K562 (cell line): Measurements from ENCODE around the gene UGT1A5. TPM values are rescaled to one million over a fixed set of nuclear protein-coding genes. Genes with fewer than 3 reads are reported as not detected.

Experiments
- ATAC-seq: fragments of 200-7000 bp; cut with Tn5 transposase; 3 replicates; pipeline ENCODE4 v1.9.1; 2020; ENCODE audit warnings: moderate library complexity
- BruUV-seq: library from RNA; stranded (reverse); fragments of 400-500 nt; replicated peaks from 2 replicates; lab custom pipeline; 2021; lab: Mats Ljungman, UMichigan
- CTCF ChIA-PET: fragments of 300-600 bp; formaldehyde crosslinking; extraction: SDS; loops from one replicate; lab custom pipeline; 2021; ENCODE audit warnings: low intra/inter-chr PET ratio; lab: Yijun Ruan, JAX
- POLR2A ChIA-PET: fragments of 300-600, 350-650 bp; sonication (Branson Sonifier 250); formaldehyde crosslinking; extraction: SDS; loops from one replicate; lab custom pipeline; 2021; ENCODE audit warnings: antibody characterized with exemption, inconsistent platforms; lab: Yijun Ruan, JAX
- DNase-seq, 4 experiments: peaks; one replicate each; pipeline versions ENCODE4 v3.0.0 to v3.0.0-alpha.2; 2011 to 2018; ENCODE audit warnings: low spot score in 3 of 4, mixed read lengths in 3 of 4; ENCODE audit errors: extremely low read depth in 1 of 4
- FAIRE-seq: peaks from 2 replicates; lab custom pipeline; 2011; peaks lifted over from hg19 to GRCh38; lab: Jason Lieb, UNC
- H2AFZ ChIP-seq: 2 replicates; pipeline ENCODE4 v1.6.0; 2011; ENCODE audit warnings: low read depth, low read length, control low read depth, inconsistent platforms
- H3K27ac ChIP-seq: fragments of 200-600 bp; 3 replicates; pipeline ENCODE4 v1.8.0; 2011; ENCODE audit warnings: low read depth, mild to moderate bottlenecking, control low read depth, inconsistent platforms, low read length, moderate library complexity, mixed read lengths; ENCODE audit errors: extremely low read depth
- H3K27me3 ChIP-seq, 2 experiments: fragments of 300-600 bp in 1 of 2; 2 replicates in 1 of 2; 3 replicates in 1 of 2; pipeline versions ENCODE4 v1.6.0 to v1.8.0; 2011; ENCODE audit warnings: inconsistent platforms in 2 of 2, low read length in 2 of 2, mild to moderate bottlenecking in 1 of 2, mixed read lengths in 1 of 2, moderate library complexity in 1 of 2; ENCODE audit not compliant: control insufficient read depth in 2 of 2, insufficient read depth in 2 of 2
- H3K36me3 ChIP-seq: fragments of 300-600 bp; 3 replicates; pipeline ENCODE4 v1.8.0; 2011; ENCODE audit warnings: mild to moderate bottlenecking, low read length, inconsistent platforms; ENCODE audit not compliant: control insufficient read depth, insufficient read depth
- H3K4me1 ChIP-seq, 2 experiments: fragments of 200-600 bp in 1 of 2; replicated peaks in 1 of 2; 2 replicates in 1 of 2; 3 replicates in 1 of 2; pipeline versions ENCODE4 v1.5.1 to v1.8.0; 2011; ENCODE audit warnings: inconsistent platforms in 2 of 2, low read length in 2 of 2, mild to moderate bottlenecking in 1 of 2, mixed read lengths in 1 of 2, moderate library complexity in 1 of 2; ENCODE audit not compliant: control insufficient read depth in 2 of 2, insufficient read depth in 2 of 2
- H3K4me2 ChIP-seq: 2 replicates; pipeline ENCODE4 v1.6.1; 2011; ENCODE audit warnings: low read length, control low read depth, inconsistent platforms, mixed read lengths; ENCODE audit not compliant: insufficient read depth
- H3K4me3 ChIP-seq: fragments of 200-600 bp; sonication (generic), shearing (Covaris generic); 2 replicates; pipeline ENCODE4 v1.5.1; 2016; ENCODE audit warnings: control low read depth, inconsistent platforms
- H3K79me2 ChIP-seq: fragments of 200-600 bp; 3 replicates; pipeline ENCODE4 v1.8.0; 2011; ENCODE audit warnings: low read length, inconsistent platforms; ENCODE audit not compliant: control insufficient read depth, insufficient read depth
- H3K9ac ChIP-seq, 2 experiments: 2 replicates each; pipeline versions ENCODE4 v1.6.0 to v1.6.1; 2011; ENCODE audit warnings: low read depth in 2 of 2, low read length in 2 of 2, control low read depth in 1 of 2, inconsistent platforms in 1 of 2, mild to moderate bottlenecking in 1 of 2, mixed read lengths in 1 of 2; ENCODE audit not compliant: insufficient read depth in 1 of 2
- H3K9me1 ChIP-seq: one replicate; pipeline ENCODE4 v1.6.0; 2011; ENCODE audit warnings: inconsistent platforms, mild to moderate bottlenecking, low read length, moderate library complexity; ENCODE audit not compliant: control insufficient read depth, insufficient read depth
- H3K9me3 ChIP-seq: replicated peaks from 2 replicates; pipeline ENCODE4 v1.5.1; 2011; ENCODE audit warnings: low read depth, low read length, inconsistent platforms; ENCODE audit not compliant: control insufficient read depth, insufficient read depth
- H4K20me1 ChIP-seq: replicated peaks from 2 replicates; pipeline ENCODE4 v1.6.1; 2011; ENCODE audit warnings: low read length, inconsistent platforms, mixed read lengths; ENCODE audit not compliant: control insufficient read depth, insufficient read depth
- PHF8 ChIP-seq: fragments of 200-600 bp; sonication (generic); IDR thresholded peaks from 2 replicates; pipeline ENCODE4 v1.6.1; 2012; ENCODE audit warnings: mixed run types, mild to moderate bottlenecking, inconsistent platforms, low read length, moderate library complexity, borderline replicate concordance
- RCOR1 ChIP-seq, 2 experiments: IDR thresholded peaks; 2 replicates each; pipeline ENCODE4 v1.6.1; 2012; ENCODE audit warnings: low read depth in 2 of 2, low read length in 2 of 2, borderline replicate concordance in 1 of 2, improper control_type of control experiment in 1 of 2
- SIRT6 ChIP-seq: IDR thresholded peaks from one replicate; pipeline ENCODE4 v1.6.1; 2012; ENCODE audit warnings: low read depth, mild to moderate bottlenecking, control low read depth, inconsistent platforms, low read length, moderate library complexity
- ZNF197 ChIP-seq: fragments of 200-800 bp; sonication (Bioruptor generic); IDR thresholded peaks from 2 replicates; pipeline ENCODE4 v1.6.1; 2016; ENCODE audit warnings: low read depth, missing genetic modification characterization, missing compliant biosample characterization
- in situ Hi-C: fragments of 300-500 bp; cut with MboI; formaldehyde crosslinking; loops from 4 replicates; pipeline ENCODE4 v1.15.0; 2018; ENCODE audit warnings: inconsistent platforms, mixed read lengths
- intact Hi-C: fragments of 100-400 bp; cut with micrococcal nuclease; formaldehyde crosslinking; loops from 2 replicates; pipeline ENCODE4 v1.14.2; 2022
- polyA plus RNA-seq, 8 experiments: library from polyadenylated mRNA; depleted of rRNA in 4 of 8; stranded (reverse) in 5 of 8; unstranded in 3 of 8; fragments of >200 nt; fragmentation: Nextera tagmentation in 2 of 8; fragmentation: Illumina TruSeq in 1 of 8; extraction: Ambion mirVana in 2 of 8; extraction: Trizol in 1 of 8; gene quantifications; 2 replicates each; pipeline versions ENCODE4 v1.2.1 to v1.2.3, GENCODE V29; 2011 to 2014; ENCODE audit warnings: inconsistent platforms in 1 of 8, missing spikeins in 1 of 8
- total RNA-seq, 7 experiments: library from RNA; depleted of rRNA in 6 of 7; stranded (reverse); fragments of >200 nt in 6 of 7; fragmentation: Illumina TruSeq in 2 of 7; extraction: Trizol in 2 of 7; gene quantifications; 2 replicates each; pipeline versions ENCODE4 v1.2.1 to v1.2.3, GENCODE V29; 2011 to 2021; ENCODE audit warnings: low replicate concordance in 1 of 7
- TF ChIP-seq, protein P1 (sequence below): fragments of 450-650 bp; IDR thresholded peaks from 2 replicates; pipeline ENCODE4 v1.6.1; 2014; ENCODE audit warnings: low read depth, mild to moderate bottlenecking, moderate library complexity, borderline replicate concordance
- TF ChIP-seq, protein P2 (sequence below): IDR thresholded peaks from 3 replicates; pipeline ENCODE4 v1.6.1; 2011; ENCODE audit warnings: borderline replicate concordance, mild to moderate bottlenecking, moderate library complexity; ENCODE audit not compliant: insufficient read length; ENCODE audit errors: extremely low read depth

The UGT1A5 gene
- total and polyA plus RNA-seq, 9 of the 15 experiments (the other 6 are each of a cell fraction or from before 2014, with no cell fraction given), result not detected

DNA sequence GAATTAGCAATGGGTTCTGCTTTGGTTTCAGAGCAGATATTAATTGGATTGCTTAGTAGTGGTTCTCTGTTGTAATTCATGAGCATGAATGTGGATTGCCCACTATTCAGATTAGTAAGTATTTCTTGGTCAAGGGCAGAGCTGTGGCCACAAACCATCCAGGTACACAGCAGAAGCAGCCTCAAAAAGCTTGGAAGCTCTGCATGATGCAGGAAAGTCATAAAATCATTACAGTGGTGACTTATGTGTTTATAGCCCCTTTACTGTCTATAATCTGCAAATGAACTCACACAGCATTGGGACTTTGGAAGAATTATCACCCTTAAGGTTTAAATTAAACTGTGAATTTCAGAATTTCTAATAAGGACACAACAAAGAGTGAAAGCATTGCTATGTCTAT is 45.4 kb downstream of the UGT1A5 start:
- Histone ChIP-seq H2AFZ (no peak overlapping the region), H3K4me3 (no peak overlapping the region), H3K9me3 (no peaks in the 10 kb centered on the region), H3K27ac (no peak overlapping the region), H3K9ac (no peak overlapping the region), H3K4me1 (peaks cover 0 to 5% of the 10 kb centered on the region in 2 experiments; a peak in 2 of 5 replicates), H4K20me1 (no peaks in the 10 kb centered on the region), H3K79me2 (no peaks in the 10 kb centered on the region), H3K27me3 (peaks cover 0 to 17% of the 10 kb centered on the region in 2 experiments; a peak in 2 of 5 replicates), H3K9me1 (no peaks in the 10 kb centered on the region), H3K4me2 (no peak overlapping the region), H3K36me3 (no peaks in the 10 kb centered on the region)
- POLR2A ChIA-PET, result no interaction called here
- ATAC-seq (no peak), FAIRE-seq (no peak), DNase-seq (no peak)
- intact Hi-C loops (no loop called here), in situ Hi-C loops (no loop called here)
- TF ChIP-seq PHF8, result no peak
- TF ChIP-seq RCOR1 (IDR thresholded peaks at IDR 0.05; ENCODE audit: borderline replicate concordance in 1 of 2, low read depth in 2 of 2, low read length in 2 of 2), result no peak
- TF ChIP-seq ZNF197 (CRISPR knock-in tag), result no peak
- TF ChIP-seq, protein P1, sequence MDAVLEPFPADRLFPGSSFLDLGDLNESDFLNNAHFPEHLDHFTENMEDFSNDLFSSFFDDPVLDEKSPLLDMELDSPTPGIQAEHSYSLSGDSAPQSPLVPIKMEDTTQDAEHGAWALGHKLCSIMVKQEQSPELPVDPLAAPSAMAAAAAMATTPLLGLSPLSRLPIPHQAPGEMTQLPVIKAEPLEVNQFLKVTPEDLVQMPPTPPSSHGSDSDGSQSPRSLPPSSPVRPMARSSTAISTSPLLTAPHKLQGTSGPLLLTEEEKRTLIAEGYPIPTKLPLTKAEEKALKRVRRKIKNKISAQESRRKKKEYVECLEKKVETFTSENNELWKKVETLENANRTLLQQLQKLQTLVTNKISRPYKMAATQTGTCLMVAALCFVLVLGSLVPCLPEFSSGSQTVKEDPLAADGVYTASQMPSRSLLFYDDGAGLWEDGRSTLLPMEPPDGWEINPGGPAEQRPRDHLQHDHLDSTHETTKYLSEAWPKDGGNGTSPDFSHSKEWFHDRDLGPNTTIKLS, result no peak
- TF ChIP-seq, protein P2, sequence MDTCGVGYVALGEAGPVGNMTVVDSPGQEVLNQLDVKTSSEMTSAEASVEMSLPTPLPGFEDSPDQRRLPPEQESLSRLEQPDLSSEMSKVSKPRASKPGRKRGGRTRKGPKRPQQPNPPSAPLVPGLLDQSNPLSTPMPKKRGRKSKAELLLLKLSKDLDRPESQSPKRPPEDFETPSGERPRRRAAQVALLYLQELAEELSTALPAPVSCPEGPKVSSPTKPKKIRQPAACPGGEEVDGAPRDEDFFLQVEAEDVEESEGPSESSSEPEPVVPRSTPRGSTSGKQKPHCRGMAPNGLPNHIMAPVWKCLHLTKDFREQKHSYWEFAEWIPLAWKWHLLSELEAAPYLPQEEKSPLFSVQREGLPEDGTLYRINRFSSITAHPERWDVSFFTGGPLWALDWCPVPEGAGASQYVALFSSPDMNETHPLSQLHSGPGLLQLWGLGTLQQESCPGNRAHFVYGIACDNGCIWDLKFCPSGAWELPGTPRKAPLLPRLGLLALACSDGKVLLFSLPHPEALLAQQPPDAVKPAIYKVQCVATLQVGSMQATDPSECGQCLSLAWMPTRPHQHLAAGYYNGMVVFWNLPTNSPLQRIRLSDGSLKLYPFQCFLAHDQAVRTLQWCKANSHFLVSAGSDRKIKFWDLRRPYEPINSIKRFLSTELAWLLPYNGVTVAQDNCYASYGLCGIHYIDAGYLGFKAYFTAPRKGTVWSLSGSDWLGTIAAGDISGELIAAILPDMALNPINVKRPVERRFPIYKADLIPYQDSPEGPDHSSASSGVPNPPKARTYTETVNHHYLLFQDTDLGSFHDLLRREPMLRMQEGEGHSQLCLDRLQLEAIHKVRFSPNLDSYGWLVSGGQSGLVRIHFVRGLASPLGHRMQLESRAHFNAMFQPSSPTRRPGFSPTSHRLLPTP, result no peak
- TF ChIP-seq SIRT6, result no peak
- no TSS peak for BruUV-seq
- CTCF ChIA-PET, result no interaction called here
